DOHH2 (cell line): ENCODE results near the gene MARCHF4.

Source experiments
- CTCF ChIP-seq: fragments of 200-600 bp; sonication (generic); IDR thresholded peaks from one replicate; pipeline ENCODE4 v1.5.1; 2014; ENCODE audit warnings: antibody characterized with exemption, mild to moderate bottlenecking, low read depth, low read length; ENCODE audit not compliant: poor library complexity, severe bottlenecking
- EZH2phosphoT487 ChIP-seq: fragments of 200-600 bp; sonication (generic); IDR thresholded peaks from 2 replicates; pipeline ENCODE4 v1.6.1; 2017; ENCODE audit warnings: borderline replicate concordance, mild to moderate bottlenecking, antibody characterized with exemption, low read length, moderate library complexity, mixed read lengths

- no peak for TF ChIP-seq CTCF
- TF ChIP-seq EZH2phosphoT487, result no peak
These were observed 19.5 kb downstream of the MARCHF4 start for GRCh38 chr2:216352653-216353270.
